Stimulated activated CD4-positive, alpha-beta T cell treated with anti-CD3 and anti-CD28 coated beads, TNF-alpha, amount 100 ng/mL, for 4 hours (primary cell): Measurements from ENCODE around the gene SWSAP1.
A peak's percentile ranks its signal among the peaks of the same experiment; 100 is the strongest.

ENCODE experiments used
- DNase-seq, 3 experiments: peaks; one replicate each; pipeline ENCODE4 v3.0.0-alpha.2; 2020; ENCODE audit warnings: low read depth in 3 of 3

Gene SWSAP1

GRCh38 chr19:11408591-11408990 is 34.1 kb downstream of the SWSAP1 start:
- DNase-seq, result no peak

GRCh38 chr19:11410682-11411081 is 36.2 kb downstream of the SWSAP1 start:
- no peak for DNase-seq

GRCh38 chr19:11414544-11414943 is 40.1 kb downstream of the SWSAP1 start:
- DNase-seq, result no peak

- no peak for DNase-seq
Observed at GRCh38 chr19:11416346-11417052, 42.0 kb downstream of the SWSAP1 start.

GRCh38 chr19:11418094-11418548 is 43.7 kb downstream of the SWSAP1 start:
- no peak for DNase-seq

GRCh38 chr19:11418549-11419506 is 44.4 kb downstream of the SWSAP1 start, which contains the start of gene RGL3:
RGL3 (minus strand) TSS chr19:11419314; CDS start chr19:11419278, 36 bp downstream.
- DNase-seq, result no peak

- no peak for DNase-seq
Observed at GRCh38 chr19:11420429-11421370, 46.2 kb downstream of the SWSAP1 start.

- DNase-seq, result peak in 1 of 3 experiments; percentile 29
Observed at GRCh38 chr19:11421371-11422098, 47.1 kb downstream of the SWSAP1 start.

- peak in 2 of 3 experiments; percentile 22 to 41 for DNase-seq
Observed at GRCh38 chr19:11422163-11423065, 47.9 kb downstream of the SWSAP1 start.

- DNase-seq, result no peak
Observed at GRCh38 chr19:11423164-11423790, 48.8 kb downstream of the SWSAP1 start.

GRCh38 chr19:11423791-11424181 is 49.3 kb downstream of the SWSAP1 start:
- DNase-seq, result no peak
